ENCODE results near the gene CYP26B1. TPM values are rescaled to one million over a fixed set of nuclear protein-coding genes. Genes with fewer than 3 reads are reported as not detected.

CYP26B1 gene
- total and polyA plus RNA-seq, 2 experiments from 2014 or later, result 3.9 to 6.5 TPM

- H4K20me1 ChIP-seq (ENCODE audit: insufficient read depth, poor library complexity, severe bottlenecking), result no peaks in the 10 kb centered on the region
- WGBS (ENCODE audit: low lambda C conversion rate, missing lambda C conversion rate), result 50% methylated on average over 1 of the region's 1 CpG
- H2AFZ ChIP-seq, result no peak overlapping the region
- no peak overlapping the region for H3K27ac ChIP-seq
- peaks cover 3% of the 10 kb centered on the region for H3K4me1 ChIP-seq (ENCODE audit: insufficient read depth)
- H3K36me3 ChIP-seq (replicated peaks; ENCODE audit: insufficient read depth, low read depth), result no peaks in the 10 kb centered on the region
- DNase-seq (ENCODE audit: low spot score), result no peak
- H3K4me3 ChIP-seq, result no peak overlapping the region
- H3K4me2 ChIP-seq, result no peak overlapping the region
- H3K9me2 ChIP-seq (replicated peaks; ENCODE audit: insufficient read depth), result no peaks in the 10 kb centered on the region
- H3K27me3 ChIP-seq, result no peaks in the 10 kb centered on the region
- TF ChIP-seq EZH2 (IDR thresholded peaks at IDR 0.05; ENCODE audit: borderline replicate concordance) (no peak), CTCF (IDR thresholded peaks at IDR 0.05; ENCODE audit: poor library complexity) (no peak), EZH2phosphoT487 (IDR thresholded peaks at IDR 0.05; ENCODE audit: low read depth, severe bottlenecking, unreplicated experiment) (no peak)
- H3K79me2 ChIP-seq, result no peaks in the 10 kb centered on the region
- H3K9me3 ChIP-seq (ENCODE audit: low read depth), result no peaks in the 10 kb centered on the region
Measured at GRCh38 chr2:72185206-72185605, 37.5 kb upstream of the CYP26B1 start.

- Histone ChIP-seq H3K79me2 (no peaks in the 10 kb centered on the region), H3K27ac (peak overlapping the region; percentile 31), H3K27me3 (no peaks in the 10 kb centered on the region), H3K9me3 (ENCODE audit: low read depth) (no peaks in the 10 kb centered on the region), H3K4me3 (no peak overlapping the region), H2AFZ (no peak overlapping the region), H3K4me1 (ENCODE audit: insufficient read depth) (peaks cover 3% of the 10 kb centered on the region), H3K9me2 (replicated peaks; ENCODE audit: insufficient read depth) (no peaks in the 10 kb centered on the region), H3K36me3 (replicated peaks; ENCODE audit: insufficient read depth, low read depth) (peaks cover 7% of the 10 kb centered on the region), H3K4me2 (no peak overlapping the region), H4K20me1 (ENCODE audit: insufficient read depth, poor library complexity, severe bottlenecking) (no peaks in the 10 kb centered on the region)
- TF ChIP-seq EZH2phosphoT487 (IDR thresholded peaks at IDR 0.05; ENCODE audit: low read depth, severe bottlenecking, unreplicated experiment) (no peak), CTCF (IDR thresholded peaks at IDR 0.05; ENCODE audit: poor library complexity) (no peak), EZH2 (IDR thresholded peaks at IDR 0.05; ENCODE audit: borderline replicate concordance) (no peak)
- DNase-seq (ENCODE audit: low spot score), result no peak
- WGBS (ENCODE audit: low lambda C conversion rate, missing lambda C conversion rate), result 93% methylated on average over 2 of the region's 2 CpGs
Measured at GRCh38 chr2:72183466-72183865, 35.8 kb upstream of the CYP26B1 start.

DNA sequence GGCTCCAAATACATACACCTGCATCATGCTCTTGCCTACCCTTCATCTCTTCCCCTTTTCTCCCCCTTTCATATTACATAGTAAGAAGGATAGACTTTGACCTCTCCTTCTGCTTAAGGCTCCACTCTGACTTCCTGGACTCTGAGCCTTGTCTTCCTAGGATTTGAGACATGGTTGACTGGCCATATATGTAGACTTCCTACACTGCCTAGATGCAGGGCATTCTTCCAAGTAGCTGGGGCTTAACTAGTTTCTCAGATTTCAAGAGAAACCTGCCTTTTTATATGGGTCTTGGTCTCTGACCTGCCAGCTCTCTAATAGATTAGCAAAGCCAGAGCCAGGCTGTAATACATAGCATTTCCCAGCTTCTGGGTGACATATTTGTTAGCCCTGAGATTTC, 35.4 kb upstream of the CYP26B1 start:
- peaks cover 7% of the 10 kb centered on the region for H3K36me3 ChIP-seq (replicated peaks; ENCODE audit: insufficient read depth, low read depth)
- no peak overlapping the region for H2AFZ ChIP-seq
- no peak for DNase-seq (ENCODE audit: low spot score)
- peak overlapping the region; percentile 31 for H3K27ac ChIP-seq
- no peaks in the 10 kb centered on the region for H3K9me3 ChIP-seq (ENCODE audit: low read depth)
- TF ChIP-seq EZH2phosphoT487 (IDR thresholded peaks at IDR 0.05; ENCODE audit: low read depth, severe bottlenecking, unreplicated experiment) (no peak), EZH2 (IDR thresholded peaks at IDR 0.05; ENCODE audit: borderline replicate concordance) (no peak), CTCF (IDR thresholded peaks at IDR 0.05; ENCODE audit: poor library complexity) (no peak)
- no peaks in the 10 kb centered on the region for H3K9me2 ChIP-seq (replicated peaks; ENCODE audit: insufficient read depth)
- H3K4me1 ChIP-seq (ENCODE audit: insufficient read depth), result peaks cover 3% of the 10 kb centered on the region
- H4K20me1 ChIP-seq (ENCODE audit: insufficient read depth, poor library complexity, severe bottlenecking), result no peaks in the 10 kb centered on the region
- no peak overlapping the region for H3K4me2 ChIP-seq
- no peaks in the 10 kb centered on the region for H3K79me2 ChIP-seq
- no peak overlapping the region for H3K4me3 ChIP-seq
- no peaks in the 10 kb centered on the region for H3K27me3 ChIP-seq

- no peaks in the 10 kb centered on the region for H3K9me2 ChIP-seq (replicated peaks; ENCODE audit: insufficient read depth)
Measured at GRCh38 chr2:72182547-72182946, 34.9 kb upstream of the CYP26B1 start.

More at GRCh38 chr2:72182547-72182946, 34.9 kb upstream of the CYP26B1 start:
- TF ChIP-seq EZH2phosphoT487 (IDR thresholded peaks at IDR 0.05; ENCODE audit: low read depth, severe bottlenecking, unreplicated experiment) (no peak), CTCF (IDR thresholded peaks at IDR 0.05; ENCODE audit: poor library complexity) (no peak), EZH2 (IDR thresholded peaks at IDR 0.05; ENCODE audit: borderline replicate concordance) (no peak)
- no peak overlapping the region for H3K4me3 ChIP-seq
- no peaks in the 10 kb centered on the region for H3K9me3 ChIP-seq (ENCODE audit: low read depth)
- H3K4me2 ChIP-seq, result no peak overlapping the region
- no peak overlapping the region for H2AFZ ChIP-seq
- H3K4me1 ChIP-seq (ENCODE audit: insufficient read depth), result peaks cover 3% of the 10 kb centered on the region
- no peaks in the 10 kb centered on the region for H3K27me3 ChIP-seq
- 98% methylated on average over 4 of the region's 4 CpGs for WGBS (ENCODE audit: low lambda C conversion rate, missing lambda C conversion rate)
- H3K27ac ChIP-seq, result no peak overlapping the region
- H4K20me1 ChIP-seq (ENCODE audit: insufficient read depth, poor library complexity, severe bottlenecking), result no peaks in the 10 kb centered on the region
- DNase-seq (ENCODE audit: low spot score), result no peak
- H3K79me2 ChIP-seq, result no peaks in the 10 kb centered on the region
- H3K36me3 ChIP-seq (replicated peaks; ENCODE audit: insufficient read depth, low read depth), result peaks cover 7% of the 10 kb centered on the region
